ENCODE data around the gene PKDREJ.

The PKDREJ gene

GRCh38 chr22:46290843-46291785 lies 28.0 kb upstream of the PKDREJ start:
- in situ Hi-C loops (cut with MboI; ENCODE audit: low sequenced_read_pairs): no loop called here

GRCh38 chr22:46290121-46290842 lies 27.1 kb upstream of the PKDREJ start:
- in situ Hi-C loops (cut with MboI; ENCODE audit: low sequenced_read_pairs): no loop called here

GRCh38 chr22:46289244-46289891 lies 26.2 kb upstream of the PKDREJ start:
- in situ Hi-C loops (cut with MboI; ENCODE audit: low sequenced_read_pairs): no loop called here

GRCh38 chr22:46288846-46289243 lies 25.7 kb upstream of the PKDREJ start:
- in situ Hi-C loops (cut with MboI; ENCODE audit: low sequenced_read_pairs): no loop called here

GRCh38 chr22:46287873-46288751 lies 25.0 kb upstream of the PKDREJ start:
- in situ Hi-C loops (cut with MboI; ENCODE audit: low sequenced_read_pairs): no loop called here

GRCh38 chr22:46286941-46287872 lies 24.1 kb upstream of the PKDREJ start:
- in situ Hi-C loops (cut with MboI; ENCODE audit: low sequenced_read_pairs): no loop called here

GRCh38 chr22:46286006-46286405 lies 22.9 kb upstream of the PKDREJ start:
- in situ Hi-C loops (cut with MboI; ENCODE audit: low sequenced_read_pairs): no loop called here

- in situ Hi-C loops (cut with MboI; ENCODE audit: low sequenced_read_pairs): no loop called here
These were observed 18.9 kb upstream of the PKDREJ start for GRCh38 chr22:46281866-46282678.

GRCh38 chr22:46280999-46281623 lies 18.0 kb upstream of the PKDREJ start:
- in situ Hi-C loops (cut with MboI; ENCODE audit: low sequenced_read_pairs): no loop called here

- in situ Hi-C loops (cut with MboI; ENCODE audit: low sequenced_read_pairs): no loop called here
These were observed 17.1 kb upstream of the PKDREJ start for GRCh38 chr22:46280063-46280817.

- in situ Hi-C loops (cut with MboI; ENCODE audit: low sequenced_read_pairs): no loop called here
These were observed 15.8 kb upstream of the PKDREJ start for GRCh38 chr22:46278656-46279645.

- in situ Hi-C loops (cut with MboI; ENCODE audit: low sequenced_read_pairs): no loop called here
These were observed 13.4 kb upstream of the PKDREJ start for GRCh38 chr22:46276563-46276962.

GRCh38 chr22:46275455-46276122 lies 12.4 kb upstream of the PKDREJ start:
- in situ Hi-C loops (cut with MboI; ENCODE audit: low sequenced_read_pairs): no loop called here

GRCh38 chr22:46274381-46274780 lies 11.2 kb upstream of the PKDREJ start:
- in situ Hi-C loops (cut with MboI; ENCODE audit: low sequenced_read_pairs): no loop called here

- in situ Hi-C loops (cut with MboI; ENCODE audit: low sequenced_read_pairs): no loop called here
These were observed 10.4 kb upstream of the PKDREJ start for GRCh38 chr22:46273432-46274148.

Measured in HL-60/S4 treated with retinoic acid at 250 ng/mL for 4 days and 3 days (cell line).